ENCODE data around the gene DSCAM.

DSCAM gene

DNA sequence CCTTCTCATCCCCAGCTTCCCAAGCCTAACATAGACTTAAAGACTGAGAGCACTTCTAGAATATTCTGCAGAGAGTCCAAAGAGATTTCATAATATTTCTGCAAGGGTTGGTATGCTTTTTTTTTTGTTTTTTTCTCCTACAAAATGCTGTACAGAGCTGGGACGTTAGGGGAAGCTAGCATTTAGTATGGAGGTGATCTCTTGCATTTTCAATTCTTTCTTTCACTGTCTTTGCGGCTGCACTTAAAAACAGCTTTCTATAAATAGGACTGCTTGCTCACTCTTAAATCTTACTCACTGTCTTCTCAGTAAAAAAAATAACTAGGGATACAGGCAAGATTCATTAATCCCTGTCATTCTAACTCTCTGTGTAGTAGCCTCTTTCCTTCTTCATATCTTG, 7.4 kb downstream of the DSCAM start:
- no peak for DNase-seq

DNA sequence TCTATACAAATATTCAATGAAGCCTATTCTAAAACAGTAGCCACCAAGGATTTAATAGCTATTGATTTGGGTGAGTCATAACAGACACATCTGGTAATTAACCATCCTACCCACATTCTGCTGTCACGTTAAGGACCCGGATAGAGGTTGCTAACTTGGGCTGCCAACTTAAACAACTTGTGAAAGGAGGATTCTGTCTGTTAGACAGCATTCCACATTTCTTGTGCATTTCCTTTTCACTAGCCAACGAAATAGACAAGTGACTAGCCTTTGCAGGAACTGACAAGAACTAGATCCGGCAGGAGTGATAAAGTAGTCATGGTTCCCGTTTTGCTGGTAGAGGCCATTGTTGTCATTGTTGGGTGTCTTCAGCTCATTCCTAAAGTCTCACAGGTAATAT, 9.5 kb downstream of the DSCAM start:
- no peak for DNase-seq

DNA sequence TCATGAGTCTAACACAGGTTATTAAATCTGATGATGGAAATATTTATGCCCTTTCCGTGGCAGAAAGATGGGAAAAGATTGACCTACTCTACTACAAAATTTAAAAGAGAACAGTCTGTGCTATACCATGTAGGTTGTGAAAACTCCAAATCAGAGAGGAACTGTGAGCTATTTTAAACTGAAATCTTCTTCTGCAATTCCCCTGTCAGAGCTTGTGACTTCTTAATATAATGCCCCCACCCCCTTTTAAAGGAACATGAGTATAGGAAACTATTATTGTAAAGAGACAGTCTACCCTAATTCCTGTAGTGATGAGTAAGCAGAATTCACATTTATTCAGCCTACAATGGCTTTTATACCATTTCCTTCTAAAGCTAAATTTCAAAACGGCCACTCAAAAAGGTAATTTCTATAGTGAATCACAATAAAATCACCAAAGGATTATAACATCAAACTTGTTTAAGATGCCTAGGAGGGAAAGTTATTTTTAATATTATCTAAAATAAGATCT, 11.7 kb downstream of the DSCAM start:
- no peak for DNase-seq

DNA sequence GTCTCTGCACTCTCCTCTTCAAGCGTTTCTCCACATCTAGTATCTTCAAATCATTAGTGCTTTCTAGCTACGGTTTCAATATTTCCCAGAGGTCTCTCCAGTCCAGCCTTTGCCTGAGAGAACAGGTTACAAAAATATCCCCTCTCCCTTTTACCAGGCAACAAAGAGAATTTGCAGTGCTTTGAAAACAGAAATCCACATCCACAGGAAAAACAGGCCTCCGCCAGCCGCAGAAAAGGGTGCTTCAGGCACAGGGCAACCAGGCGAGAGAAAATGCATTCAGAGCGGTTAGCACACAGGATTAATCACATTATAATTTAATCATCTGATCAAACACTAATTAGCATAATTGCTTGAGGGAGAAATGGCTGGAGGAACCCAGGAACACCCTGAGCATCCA, 13.8 kb downstream of the DSCAM start:
- DNase-seq: no peak

DNA sequence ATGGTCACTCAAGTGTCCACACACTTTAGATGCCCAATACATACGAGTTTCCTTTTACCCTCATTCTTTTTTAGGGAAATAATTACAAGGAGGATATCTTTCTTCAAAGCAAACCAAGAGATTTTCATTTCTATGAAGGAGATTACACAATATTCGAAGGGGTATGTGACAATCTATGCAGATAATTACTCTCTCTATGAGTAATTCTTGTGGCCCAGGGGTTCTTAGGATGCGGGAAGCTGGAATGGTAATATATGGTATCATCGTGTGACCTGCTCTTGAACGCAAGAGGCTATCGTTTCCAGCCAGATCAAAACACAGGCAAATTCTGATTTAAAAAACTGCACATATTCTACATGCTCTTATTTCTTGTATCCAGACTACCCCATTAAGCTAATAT, 14.6 kb downstream of the DSCAM start:
- no peak for DNase-seq

DNA sequence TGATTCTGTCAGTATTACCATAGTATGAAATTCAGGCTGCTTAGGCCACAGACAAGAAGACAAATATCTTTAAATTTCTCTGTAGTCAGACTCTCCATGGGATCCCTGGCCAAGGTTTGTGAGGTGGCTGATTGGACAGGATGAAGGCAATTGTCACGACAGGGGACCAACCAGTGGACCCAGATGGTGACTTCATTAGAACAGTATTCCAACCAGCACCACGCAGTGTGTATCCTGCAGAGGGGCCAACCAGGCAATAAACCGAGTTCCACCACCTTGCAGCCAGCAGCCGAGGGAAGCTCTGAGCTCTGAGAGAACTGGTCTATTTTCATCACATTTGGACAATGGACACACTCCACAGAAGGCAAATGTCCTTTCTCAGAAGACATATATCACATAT, 16.1 kb downstream of the DSCAM start:
- no peak for DNase-seq

DNA sequence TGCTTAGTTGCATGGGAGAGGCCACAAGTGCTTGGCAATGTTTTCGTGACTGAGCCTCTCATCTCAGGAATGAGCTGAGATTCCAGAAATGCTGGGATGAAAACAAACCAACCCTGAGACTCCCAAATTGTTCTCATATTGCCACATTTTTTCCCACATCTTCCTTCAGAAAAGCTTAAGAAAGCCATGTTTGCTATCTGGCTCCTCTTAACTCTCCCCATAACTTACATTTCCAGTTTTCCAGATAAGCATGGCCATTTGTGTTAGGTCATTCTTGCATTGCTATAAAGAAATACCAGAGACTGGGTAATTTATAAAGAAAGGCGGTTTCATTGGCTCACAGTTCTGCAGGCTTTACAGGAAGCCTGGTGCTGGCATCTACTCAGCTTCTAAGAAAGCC, 17.2 kb downstream of the DSCAM start:
- DNase-seq: no peak

DNA sequence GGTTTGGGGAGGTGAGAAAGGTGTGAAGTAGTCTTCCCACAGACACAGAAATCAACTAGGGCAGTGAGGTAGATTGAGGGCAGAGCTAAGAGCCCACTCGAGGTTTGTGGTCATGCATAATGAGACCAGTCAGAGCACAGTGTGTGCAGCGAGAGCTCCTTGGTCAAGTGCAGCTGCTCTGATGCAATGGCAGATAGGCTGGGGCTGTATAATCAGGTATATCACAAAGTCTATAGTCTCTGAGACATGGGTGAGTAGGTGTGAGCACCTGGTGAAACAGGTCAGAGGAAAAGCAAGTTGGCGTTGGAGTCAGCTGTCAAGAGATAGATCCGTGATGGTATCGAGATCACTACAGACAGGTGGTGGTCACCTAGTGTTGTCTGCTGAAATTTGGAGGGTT, 17.6 kb downstream of the DSCAM start:
- no peak for DNase-seq

DNA sequence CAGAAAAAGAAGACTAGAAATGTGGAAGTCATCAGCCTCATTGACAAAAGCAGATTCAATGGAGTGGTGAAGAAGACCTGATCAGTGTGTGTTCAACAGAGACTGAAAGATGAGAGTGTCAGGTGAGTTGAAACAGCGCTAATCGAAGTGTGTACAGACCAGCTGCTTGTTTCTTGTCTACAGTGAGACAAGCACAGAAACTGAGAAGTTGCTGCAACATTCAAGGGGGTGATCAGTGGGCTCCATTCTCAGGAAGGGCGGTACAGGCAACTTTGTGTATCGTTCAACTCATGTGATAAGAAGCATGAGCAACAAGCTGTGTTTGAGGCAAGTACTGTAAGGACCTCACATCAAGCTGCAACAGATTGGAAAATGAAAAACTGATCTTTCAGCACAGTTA, 19.4 kb downstream of the DSCAM start:
- no peak for DNase-seq

DNA sequence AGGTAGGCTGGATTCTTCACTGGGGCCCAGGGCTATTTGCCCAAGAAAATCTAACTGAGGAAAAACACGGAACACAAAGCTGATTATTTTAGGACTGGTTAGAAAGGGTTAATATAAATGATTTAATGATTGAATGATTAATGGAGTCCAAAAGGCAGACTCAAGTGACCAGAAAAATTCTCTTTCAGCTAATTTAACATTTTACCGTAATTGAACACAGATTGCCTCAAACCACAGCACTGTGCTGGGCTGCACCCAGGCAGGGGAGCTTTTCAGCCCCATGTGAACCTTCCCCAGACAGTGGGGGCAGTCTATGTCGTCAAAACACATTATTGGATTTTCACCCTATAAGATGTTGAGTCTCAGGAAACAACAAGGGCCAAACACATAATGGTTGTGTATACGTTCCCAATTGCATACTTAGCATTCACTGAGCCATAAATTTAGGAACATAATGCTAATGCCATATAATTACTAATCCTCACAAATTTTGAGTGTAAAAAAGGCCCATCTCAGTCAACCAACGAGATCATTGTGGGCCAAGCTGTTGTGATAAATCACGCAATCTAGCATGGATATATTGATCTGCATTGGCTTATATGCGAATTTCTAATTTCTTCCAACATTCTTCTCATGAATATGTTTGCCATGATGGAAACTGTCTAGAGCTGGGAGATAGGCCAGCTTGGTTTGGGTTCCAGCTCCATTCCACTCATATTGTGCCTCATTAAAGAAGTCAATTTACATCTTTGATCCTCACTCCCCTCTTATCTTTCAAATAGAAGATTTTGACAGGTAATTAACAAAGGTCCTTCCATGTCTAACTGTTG, 27.7 kb downstream of the DSCAM start:
- no peak for DNase-seq

DNA sequence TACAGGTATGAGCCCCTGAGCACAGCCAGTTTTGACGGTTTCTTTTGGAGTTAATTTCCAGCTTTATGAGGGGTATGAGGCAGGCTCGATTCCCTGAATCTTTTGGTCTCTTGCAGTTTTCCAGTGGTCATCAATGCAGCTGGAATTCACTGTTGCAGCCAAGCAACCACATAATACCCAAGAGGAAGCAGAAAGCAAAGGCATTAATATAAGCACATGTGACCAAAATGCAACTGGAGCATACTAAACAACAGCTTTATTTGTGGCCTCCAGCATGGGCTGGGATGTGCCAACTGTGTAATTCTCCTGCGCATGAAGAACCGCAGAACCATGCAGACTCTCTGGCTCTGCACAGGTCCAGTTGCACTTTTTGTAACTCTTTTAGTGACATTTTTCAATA, 33.0 kb downstream of the DSCAM start:
- no peak for DNase-seq

DNA sequence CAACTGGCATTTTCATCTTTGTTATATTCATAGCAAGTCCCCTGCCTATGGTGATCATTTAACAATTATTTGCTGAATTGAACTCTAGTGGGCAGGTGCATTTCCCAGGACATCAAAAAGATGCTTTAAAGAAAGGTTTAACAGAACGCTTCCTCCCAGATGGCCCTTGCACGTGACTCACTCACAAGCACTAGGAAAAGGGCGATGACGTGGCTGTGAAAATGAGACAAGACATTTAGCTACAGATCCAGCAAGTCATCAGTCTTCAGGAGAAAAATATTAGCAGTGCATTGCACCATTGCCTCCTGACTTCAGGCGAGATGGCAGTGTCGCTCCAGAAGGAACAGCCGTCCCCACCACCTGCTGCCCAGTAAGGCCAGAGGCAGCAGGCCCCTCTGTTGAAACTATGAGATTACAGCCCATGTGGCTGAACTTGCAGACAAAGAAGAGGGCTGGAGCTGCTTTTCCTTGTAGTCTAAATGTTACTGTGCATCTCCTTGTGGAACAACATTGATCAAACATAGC, 37.2 kb downstream of the DSCAM start:
- no peak for DNase-seq

DNA sequence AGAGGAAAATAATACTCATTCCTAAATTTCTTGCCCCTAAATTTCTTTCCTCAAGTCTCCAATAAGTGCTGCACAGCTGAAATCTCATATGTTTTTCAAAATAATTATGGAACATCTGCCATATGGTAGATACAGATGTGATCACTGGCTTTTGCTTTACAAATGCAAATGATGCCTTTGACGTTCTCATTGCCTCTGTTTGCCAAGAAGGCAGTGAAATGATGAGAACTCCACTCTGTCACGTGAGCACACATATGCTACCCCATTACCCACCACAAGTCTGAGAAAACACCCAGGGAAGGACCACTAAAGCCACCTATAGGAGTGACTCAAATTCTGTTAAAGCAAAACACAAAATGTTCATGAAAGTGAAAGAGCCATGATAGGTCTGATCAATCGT, 43.9 kb downstream of the DSCAM start:
- DNase-seq: no peak

DNA sequence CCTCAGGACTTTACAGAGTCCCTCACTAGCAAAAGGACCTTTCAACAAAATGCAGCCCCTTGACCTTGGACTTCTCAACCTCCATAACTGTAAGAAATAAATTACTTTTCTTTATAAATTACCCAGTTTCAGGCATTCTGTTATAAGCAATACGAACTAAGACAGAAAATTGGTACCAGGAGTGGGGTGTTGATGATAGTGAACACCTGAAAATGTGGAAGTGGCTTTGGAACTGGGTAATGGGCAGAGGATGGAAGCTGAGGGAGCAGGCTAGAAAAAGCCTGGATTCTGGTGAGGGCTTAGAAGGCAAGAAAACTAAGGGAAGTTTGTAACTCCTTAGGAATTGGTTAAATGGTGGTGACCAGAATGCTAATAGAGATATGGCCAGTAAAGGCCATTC, 46.8 kb downstream of the DSCAM start:
- DNase-seq: no peak

DNA sequence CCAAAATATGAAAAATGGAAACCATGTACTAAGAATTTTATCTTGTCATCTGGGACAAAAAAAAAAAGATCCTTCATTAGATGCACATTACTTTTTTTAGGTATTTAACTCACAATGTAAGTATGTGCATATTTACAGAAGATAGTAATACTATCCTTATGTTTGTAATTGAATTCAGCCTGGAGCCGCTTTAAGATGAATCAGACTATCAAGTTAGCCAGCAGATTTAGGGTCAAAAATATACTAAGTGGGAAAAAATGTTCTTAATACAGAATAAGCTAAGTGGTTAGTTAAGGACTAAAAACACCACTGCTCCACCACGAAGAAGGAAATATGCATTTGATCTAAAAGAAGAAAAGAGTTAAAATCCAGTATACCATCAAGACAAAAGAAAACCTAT, 49.1 kb downstream of the DSCAM start:
- DNase-seq: no peak

DNA sequence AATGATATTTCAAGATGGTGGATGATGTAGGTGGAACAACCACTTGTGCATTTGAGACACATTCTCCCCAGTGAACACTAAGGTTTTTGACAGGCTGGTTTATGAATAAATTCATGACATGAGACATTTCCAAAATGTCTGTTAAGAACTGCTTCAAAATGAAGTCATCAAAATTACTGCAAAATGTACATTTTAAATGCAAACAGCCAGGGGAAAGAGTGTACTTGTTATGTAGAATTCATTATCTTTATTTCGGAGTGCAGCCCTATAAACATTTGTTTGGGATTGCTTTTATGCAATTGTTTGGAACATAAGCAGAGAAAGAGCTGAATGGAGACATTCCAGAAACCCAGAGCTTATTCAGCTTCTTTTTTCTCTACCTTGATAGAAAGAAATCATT, 49.5 kb downstream of the DSCAM start:
- no peak for DNase-seq

DNA sequence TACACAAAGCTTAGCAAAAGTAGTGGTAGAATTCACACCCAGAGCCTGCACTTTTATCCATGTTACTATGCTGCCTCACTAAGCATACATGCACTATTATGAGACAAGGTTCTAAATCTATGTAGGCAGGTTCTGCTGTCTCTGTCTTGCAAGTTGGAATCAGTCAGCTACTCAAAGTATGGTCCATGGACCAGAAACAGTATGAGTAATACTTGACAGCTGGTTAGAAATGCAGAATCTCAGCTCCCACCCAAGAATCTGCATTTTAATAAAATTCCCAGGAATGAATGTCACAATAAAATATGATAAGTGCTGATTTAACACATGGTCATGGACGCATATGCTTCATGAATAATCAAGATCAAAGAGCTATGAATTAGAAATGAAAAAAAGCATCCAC, 50.5 kb downstream of the DSCAM start:
- DNase-seq: no peak

DNA sequence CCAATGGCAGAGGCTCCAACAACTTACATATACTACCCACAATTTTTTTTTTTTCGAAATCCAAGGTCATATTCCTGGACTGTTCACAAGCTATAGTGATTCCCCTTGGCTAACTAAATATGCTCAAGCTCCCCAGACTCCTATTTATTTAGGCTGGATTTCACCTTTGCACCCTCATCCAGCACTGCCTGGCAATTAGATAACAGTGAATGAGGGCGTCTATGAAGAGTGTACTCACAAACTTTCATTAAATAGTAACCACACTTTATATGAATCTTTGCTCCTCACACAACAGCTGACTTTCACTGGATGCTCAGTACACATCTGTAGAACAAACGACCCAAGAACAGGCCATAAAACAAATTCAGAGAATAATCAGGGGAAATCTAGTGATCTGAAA, 51.6 kb downstream of the DSCAM start:
- no peak for DNase-seq

DNA sequence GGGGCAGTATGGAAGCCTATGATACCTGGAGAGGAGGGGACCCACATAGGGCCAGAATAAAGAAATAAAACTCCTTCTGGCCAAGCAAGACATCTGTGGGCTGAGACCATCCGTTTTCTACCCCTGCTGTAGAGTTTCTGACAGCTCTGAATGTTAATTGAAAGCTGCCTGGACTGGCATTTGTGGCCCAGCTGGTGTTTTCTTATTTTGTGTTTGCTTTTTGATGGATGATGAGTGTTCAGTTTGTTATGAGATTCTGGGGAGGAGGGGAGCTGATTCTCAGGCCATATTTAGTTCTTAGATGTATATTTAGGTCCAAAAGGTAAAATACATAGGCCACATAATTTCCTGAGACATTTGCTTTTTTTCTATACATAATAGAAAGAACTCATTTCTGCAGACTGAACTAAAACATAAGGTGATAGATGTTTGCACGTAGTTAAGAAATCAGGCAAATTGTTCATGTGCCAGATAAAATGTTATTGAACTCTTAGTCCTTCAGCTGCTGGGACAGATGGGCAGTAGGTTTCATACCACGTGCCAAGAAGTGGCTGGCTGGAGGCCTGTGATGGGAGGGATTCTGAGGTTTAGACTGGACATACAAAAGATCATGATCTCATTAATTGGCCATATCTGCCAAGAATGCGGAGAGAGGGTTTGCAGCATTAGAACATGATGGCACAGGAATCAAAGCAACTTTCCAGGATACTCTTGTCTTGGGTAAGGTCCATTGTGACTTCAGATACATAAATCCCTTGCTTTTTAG, 54.1 kb downstream of the DSCAM start:
- no peak for DNase-seq

DNA sequence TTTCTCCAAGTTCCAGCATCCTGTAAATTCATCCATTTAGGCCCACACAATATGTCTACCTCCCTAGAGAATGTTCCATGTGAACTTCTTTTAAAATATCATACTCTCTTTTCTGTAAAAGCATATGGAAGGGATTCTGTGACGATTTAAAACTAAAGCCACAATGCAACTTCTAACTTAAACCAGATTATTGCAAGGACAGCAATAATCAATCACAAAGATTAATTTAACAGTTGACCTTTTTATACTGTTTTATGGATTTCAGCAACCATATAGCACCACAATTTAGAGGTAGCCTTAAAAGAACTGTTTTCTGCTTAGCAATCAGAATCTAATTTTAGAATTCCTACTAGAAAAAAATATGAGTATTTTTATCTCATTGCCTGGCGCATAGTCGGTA, 58.3 kb downstream of the DSCAM start:
- DNase-seq: no peak

DNA sequence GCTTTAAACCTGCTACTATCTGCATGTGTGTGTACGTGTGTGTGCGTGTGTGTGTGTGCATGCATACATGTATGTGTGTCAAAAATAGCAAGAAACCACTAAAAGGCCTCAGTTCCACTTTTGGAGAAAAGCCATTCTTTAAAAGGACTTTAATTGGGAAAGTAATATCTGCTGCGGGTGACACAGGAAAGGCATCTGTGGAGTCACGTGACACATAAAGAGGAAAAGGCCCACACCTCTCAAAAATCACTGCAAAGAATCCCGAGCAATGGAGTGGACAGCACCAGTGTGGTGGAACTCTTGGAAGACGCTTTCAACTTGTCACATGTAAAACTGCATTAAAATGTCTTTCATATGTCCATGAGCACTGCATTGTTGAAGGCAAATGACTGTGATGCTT, 63.6 kb downstream of the DSCAM start:
- DNase-seq: no peak

DNA sequence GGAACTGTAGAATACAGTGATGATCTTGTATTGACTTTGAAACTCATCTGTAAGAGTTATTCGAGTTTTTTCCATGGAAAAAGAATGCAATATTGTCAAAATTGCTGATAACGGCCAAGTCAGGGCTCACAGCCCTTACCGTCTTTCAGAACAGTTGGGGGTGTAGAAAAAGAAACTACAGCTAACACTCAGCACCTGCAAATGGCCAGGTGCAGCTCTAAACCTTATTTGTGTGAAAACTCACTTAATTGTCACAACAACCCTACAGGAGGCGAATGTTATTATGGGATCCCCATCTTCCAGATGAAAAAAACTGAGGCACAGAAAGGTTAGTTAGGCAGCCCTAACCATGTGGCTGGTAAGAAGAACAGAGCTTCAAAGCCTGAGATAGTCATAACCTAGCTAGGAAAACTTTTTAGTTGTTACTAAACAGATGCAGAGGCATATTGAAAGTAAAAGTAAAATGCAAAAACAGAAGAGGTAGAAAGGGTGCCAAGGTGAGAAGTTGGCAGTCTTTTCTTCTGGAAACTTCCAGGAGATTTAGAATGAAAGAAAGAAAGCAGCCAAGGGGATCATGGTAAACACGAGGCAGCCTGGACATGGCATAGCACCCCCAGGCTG, 76.4 kb downstream of the DSCAM start:
- no peak for DNase-seq

DNA sequence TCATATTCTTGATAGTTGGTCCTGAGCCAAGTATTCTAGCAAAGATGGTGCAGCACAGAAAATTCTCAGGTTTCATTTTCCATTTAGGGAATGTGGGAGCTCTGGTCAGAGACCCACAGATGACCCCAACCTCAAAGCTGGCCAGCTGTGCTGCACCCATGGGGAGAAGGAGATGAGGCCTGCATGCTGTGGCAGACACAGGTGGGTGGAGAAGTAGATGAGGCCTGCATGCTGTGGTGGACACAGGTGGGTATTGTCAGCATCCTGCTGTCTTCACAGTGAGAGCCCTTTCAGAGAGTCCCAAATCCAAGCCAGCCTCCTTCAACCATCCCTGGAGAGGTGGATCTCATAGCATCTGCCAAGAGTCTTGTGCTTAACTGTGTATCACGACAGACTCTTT, 77.7 kb downstream of the DSCAM start:
- DNase-seq: no peak

DNA sequence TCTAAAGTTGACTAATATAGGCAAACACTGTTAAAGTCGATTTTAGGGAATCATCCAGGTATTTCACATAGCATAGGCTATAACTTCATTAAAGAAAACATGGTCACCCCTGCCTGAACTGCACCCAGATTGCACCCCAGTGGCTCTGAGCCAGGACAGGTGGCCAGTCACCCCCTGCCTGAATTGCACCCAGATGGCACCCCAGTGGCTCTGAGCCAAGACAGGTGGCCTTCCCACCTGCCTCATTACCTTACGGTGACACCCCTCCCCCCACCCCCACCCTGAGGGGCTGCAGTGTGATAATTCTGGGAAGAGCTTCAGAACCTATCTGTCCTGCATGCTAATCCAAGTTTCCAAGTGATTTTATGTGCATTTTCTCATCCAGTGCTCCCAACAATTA, 78.9 kb downstream of the DSCAM start:
- no peak for DNase-seq
